Stimulated activated CD4-positive, alpha-beta T cell treated with anti-CD3 and anti-CD28 coated beads, Interleukin-12 subunit alpha, Interleukin-12 subunit beta, amount 100 ng/mL, for 48 hours (primary cell): Measurements from ENCODE around the gene WDR93.
"Not testable (repeated sequence)": the region's sequence is repeated elsewhere in the genome, so short reads cannot be mapped to it uniquely, and the experiment has no call there.

Source experiments
- DNase-seq, 3 donors: peaks; one replicate each; pipeline ENCODE4 v3.0.0-alpha.2; 2020; ENCODE audit warnings: low read depth in 2 of 3, low spot score in 1 of 3

The WDR93 gene

DNA sequence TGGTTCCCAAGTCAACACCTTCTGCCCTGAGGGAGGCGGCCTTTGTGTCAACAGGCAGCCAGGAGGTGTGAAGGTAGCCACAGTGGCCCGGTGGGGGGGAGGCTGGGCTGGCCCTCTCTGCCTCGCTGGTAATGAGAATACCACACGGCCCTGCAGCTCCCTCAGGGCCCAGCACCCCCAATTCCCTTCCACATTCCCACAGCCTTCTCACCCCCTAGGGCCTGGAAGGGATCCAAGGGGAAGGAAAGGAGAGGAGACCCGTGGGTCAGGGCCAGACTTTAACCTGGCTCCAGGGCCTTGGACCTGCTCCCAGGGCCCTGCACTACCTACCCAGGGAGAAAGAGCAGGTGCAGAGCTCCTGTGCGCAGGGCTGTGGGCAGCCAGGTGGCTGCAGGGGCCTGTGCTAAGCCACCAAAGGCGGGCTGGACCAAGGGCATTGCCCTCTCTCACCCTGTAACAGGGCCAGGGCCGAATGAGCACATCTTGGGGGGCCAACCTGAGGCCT is 76.9 kb downstream of the WDR93 start:
- DNase-seq = no peak

DNA sequence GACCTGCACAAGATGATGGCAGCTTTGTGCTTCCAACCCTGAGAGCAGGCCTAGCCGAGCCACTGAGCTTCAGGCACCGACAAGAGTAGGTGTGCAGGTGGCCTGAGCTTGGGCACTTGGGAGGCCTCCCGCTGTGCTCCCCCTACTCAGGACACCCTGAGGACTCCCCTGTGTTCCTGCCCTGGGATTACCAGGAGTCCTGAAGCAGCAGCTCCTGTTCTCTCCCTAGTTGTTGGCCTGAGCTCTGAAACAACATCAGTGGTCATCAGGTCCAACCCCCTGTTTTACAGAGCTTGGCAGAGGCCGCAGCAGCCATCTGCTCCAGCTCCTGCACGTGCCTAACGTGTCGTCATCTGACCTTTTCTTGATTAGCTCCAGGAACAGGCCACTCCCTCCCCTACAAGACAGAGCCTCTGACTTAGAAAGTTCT is 77.5 kb downstream of the WDR93 start:
- no peak for DNase-seq

- no peak for DNase-seq
Observed at GRCh38 chr15:89769366-89769765, 78.8 kb downstream of the WDR93 start.

- DNase-seq = no peak
Observed at GRCh38 chr15:89770041-89770440, 79.4 kb downstream of the WDR93 start.

- no peak for DNase-seq
Observed at GRCh38 chr15:89772932-89773583, 82.4 kb downstream of the WDR93 start.

- no peak for DNase-seq
Observed at GRCh38 chr15:89774492-89774891, 83.9 kb downstream of the WDR93 start.

DNA sequence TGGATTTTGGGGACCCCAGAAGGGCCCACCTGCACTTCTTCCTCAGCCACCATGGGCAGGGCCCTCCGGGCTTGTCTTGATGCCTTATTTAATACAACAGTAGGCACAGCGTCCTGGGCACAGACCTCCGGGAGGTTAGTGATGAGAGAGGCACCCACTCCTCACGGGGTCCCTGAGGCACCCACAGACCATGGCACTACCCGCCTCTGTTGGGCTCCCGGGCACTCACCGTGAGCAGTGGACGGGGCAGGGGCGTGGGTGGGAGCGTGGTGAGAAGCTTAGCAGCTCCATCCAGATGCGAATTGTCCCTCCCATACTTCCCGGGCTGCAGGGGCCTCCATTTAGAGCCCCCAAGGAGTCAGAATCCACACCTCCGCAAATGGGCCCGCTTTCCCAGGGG is 85.2 kb downstream of the WDR93 start:
- no peak for DNase-seq

- DNase-seq = peak; percentile 8 to 54 (median 18)
Observed at GRCh38 chr15:89776274-89777072, 85.9 kb downstream of the WDR93 start, which contains the start of gene MESP2. Gene MESP2 (plus strand): TSS chr15:89776332. CDS start chr15:89776358, 26 bp downstream.

- no peak for DNase-seq
Observed at GRCh38 chr15:89777073-89777751, 86.6 kb downstream of the WDR93 start.

DNA sequence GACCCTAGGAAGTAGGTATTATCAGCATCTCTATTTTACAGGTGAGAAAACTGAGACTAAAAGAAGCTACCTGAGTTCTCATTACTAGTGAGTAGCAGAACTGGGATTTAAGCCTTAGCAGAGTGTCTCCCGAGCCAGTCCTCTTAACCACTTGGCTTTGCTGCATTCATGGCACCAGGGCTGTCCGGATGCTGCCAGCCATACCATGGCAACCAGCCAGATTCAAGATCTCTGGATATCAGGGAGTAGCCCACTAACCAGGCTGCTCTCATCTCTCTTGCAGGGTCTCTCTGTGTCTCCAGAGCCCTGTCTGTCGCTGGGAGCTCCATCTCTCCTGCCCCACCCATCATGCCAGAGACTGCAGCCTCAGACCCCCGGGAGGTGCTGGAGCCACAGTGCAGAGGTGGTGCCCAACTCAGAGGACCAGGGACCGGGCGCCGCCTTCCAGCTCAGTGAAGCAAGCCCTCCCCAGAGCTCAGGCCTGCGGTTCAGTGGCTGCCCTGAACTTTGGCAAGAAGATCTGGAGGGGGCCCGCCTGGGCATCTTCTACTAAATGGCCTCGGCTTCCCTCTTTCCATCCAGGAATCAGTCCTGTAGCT is 87.3 kb downstream of the WDR93 start:
- no peak for DNase-seq

DNA sequence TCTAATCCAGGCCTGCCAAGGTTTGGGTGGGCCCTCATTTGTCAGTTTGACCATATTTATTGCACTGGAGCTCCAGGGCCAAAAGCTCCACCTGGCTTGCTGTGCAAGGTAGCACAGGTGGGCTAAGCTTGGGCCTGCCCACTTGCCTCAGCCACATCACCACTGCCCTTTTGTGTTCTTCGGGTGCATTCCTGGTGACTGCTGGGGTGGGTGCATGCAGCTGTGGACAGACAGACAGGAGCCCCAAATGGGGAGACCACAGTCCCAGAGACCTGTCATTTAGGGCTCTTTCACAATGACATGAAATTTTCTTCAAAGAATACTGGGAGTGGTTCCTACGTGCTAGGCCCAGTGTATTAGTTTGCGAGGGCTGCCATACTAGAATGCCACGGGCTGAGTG is 88.2 kb downstream of the WDR93 start:
- DNase-seq = no peak

- no peak for DNase-seq
Observed at GRCh38 chr15:89780601-89781000, 90.0 kb downstream of the WDR93 start.

- DNase-seq = peak in 2 of 3 donors; percentile 10 to 19
Observed at GRCh38 chr15:89781055-89781454, 90.4 kb downstream of the WDR93 start.

DNA sequence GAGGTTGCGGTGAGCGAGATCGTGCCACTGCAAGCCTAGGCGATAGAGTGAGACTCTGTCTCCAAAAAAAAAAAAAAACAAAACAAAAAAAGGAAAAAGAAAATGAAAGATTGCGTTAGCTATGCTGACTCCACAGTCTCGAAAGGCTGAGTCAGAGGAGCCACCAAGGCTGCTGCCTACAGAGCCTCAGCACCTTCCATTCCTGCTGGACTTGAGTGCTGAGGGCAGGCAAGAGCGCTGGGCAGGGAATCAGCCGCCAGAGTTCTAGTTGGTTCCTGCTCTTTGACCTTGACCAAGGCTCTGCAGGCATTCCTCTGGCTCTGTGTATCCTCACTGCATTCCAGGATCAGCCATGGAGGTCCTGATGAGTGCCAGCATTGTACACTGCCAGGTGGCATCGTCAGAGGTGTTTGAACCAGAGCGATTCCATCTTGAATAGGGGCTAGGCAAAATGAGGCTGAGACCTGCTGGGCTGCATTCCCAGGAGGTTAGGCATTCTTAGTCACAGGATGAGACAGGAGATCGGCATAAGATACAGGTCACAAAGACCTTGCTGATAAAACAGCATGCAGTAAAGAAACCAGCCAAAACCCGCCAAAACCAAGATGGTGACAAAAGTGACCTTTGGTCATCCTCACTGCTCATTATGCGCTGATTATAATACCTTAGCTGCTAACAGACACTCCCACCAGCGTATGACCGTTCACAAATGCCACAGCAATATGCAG is 91.4 kb downstream of the WDR93 start:
- no peak for DNase-seq

- DNase-seq = not testable (repeated sequence)
Observed at GRCh38 chr15:89782619-89782950, 92.0 kb downstream of the WDR93 start.

DNA sequence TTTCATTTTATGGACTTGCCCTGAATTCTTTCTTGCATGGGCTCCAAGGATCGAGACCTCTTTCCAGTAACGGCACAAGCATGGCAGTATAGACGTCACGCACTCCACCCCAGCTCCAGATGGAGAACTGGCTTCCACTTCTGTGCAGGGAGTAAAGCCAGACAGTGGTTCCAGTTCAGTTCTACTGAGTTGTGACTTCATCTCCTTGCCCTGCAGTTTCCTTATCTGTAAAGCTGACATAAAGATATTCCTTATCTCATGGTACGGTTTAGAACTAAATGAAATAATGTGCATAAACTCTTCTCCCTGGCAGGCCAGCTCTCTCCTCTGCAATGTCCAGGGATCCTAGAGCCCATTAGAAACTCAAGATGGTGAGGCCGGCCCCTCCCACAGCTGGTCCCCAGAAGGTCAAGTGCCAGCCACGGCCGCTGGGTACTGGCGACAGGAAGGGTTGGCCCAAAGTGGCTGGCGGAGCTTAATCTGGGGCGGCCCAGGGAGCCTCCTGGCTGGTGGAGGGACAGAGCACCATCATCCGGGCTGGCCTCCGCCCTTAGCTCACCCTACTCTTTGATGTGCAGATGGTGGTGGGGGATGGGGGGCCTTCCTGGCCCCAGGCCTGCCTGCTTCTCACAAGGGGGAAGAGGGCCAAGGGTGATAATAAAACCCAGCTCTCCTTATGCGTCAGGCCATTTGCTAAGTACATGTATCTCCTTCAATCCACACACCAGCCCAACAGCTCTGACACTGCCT is 92.7 kb downstream of the WDR93 start:
- no peak for DNase-seq

DNA sequence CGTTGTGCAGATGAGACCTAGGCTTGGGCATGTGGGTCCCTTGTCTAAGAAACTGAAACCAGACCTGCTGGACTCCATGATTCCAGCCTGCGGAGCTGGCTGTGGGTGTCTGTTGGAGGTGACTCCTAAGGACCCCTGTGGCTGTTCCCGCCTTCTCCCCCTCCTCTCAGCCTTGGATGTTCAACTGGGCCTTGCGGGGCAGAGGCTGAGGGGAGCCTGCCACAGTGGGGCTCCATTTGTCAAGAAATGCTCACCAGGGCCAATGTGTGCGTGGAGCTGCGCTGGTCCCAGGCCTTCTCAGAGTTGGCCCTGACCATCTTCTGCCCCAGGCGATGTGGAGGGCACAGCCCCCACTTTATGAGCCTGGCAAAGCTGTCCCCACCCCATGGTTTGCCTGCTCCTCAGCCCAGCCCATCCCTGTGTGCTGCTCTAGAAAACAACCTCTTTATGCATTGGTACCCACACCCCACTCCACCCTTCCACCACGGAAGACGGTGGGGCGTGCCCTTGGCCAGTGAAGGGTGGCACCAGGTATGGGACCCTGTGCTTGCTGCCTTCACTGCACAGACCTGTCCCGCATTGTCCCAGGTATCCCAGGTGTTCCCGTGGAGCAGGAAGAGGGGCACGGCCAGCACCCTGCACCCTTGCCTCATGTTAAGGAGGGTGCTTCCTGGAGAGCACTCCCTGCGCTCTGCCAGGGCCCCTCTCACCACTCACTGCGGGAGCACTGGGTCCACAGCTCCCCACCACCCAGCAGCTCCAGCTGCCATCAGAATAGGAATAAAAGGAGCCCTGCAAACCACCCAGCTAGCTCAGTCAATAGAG is 93.5 kb downstream of the WDR93 start:
- DNase-seq = no peak

DNA sequence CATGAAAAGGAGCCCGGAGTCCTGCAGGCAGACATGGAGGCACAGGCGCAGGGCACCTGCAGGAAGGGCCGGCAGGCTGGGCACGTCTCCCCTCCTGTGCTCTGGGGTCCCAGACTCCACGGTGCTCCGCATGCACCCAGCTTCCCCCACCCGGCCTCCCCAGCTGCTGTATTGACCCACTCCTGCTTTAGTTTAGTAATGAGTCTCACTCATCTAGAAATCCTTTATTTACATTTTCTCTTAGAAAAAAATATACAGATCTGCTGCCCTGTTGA is 94.0 kb downstream of the WDR93 start:
- DNase-seq = no peak

DNA sequence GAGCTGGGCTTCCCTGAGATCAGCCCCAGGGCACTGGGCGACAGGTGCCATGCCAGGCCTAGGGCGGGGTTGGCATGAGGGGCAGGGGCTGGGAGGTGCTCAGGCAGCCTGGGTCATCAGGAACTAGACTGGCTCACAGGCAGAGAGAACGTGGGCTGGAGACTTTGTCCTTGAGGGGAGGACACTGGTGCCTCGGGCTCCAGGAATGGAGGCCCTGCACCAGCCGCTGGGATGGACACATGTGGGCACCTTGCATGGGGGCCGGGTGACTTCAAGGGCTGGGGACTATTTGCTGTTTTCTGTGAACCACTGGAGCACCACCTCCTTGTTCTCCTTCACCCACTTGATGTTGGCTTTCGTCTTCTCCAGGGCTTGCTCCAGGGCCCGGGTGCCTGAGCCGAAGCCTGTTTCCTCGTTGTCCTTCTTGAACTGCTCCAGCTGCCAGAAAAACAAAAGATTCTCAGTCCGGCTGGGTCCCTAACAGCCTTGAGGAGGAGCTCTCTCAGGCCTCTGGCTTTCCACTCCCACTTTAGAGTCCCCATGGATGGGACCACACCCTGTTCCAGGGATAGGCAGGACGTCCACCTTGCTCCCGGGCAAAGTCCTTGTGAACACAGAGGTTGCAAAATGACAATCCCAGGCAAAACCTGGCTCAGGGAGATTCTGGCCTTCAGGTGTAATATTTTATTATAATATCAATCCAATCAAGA is 94.6 kb downstream of the WDR93 start:
- no peak for DNase-seq
